DMS153 treated with DMSO at 0.1 percent for 48 hours (cell line): ENCODE measurements around the gene SUV39H2.
"Not testable (repeated sequence)": the region's sequence is repeated elsewhere in the genome, so short reads cannot be mapped to it uniquely, and the experiment has no call there.

ENCODE experiments used
- DNase-seq: peaks from one replicate; lab custom pipeline; 2025; ENCODE audit not compliant: unreplicated experiment; lab: John Stamatoyannopoulos, UW

SUV39H2 gene

DNA sequence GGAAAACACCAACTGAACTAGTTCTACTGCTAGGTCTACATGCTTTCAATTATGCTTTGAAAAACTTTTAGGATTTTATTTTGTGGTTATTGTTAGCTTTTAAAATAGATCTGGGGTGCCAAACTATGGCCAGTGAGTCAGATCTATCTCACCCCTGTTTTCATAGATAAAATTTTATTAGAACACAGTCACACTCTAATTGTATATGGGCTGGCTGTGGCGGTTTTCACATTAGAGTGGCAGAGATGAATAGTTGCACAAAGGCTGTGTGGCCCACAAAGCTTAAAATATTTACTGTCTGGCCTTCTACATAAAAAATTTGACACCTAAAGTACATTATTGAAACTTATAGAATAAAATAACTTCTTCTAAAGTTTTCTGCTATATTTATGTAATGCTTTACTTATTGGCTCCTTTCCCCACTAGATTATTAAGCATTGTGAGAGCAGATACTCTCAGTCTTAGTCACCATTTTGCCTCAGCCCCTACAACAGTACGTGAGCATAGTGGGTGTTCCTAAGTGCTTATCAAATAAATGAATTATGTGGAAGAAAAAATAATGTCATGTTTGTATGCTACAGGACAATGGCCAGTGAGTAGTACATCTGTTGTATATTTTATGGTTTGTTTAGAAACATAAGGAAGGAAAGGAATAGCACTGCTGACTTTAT lies 5.4 kb upstream of the SUV39H2 start:
- no peak for DNase-seq

- DNase-seq = no peak
These were observed 2.7 kb upstream of the SUV39H2 start for GRCh38 chr10:14875941-14876340.

- DNase-seq = no peak
These were observed 1.9 kb upstream of the SUV39H2 start for GRCh38 chr10:14876764-14877163.

DNA sequence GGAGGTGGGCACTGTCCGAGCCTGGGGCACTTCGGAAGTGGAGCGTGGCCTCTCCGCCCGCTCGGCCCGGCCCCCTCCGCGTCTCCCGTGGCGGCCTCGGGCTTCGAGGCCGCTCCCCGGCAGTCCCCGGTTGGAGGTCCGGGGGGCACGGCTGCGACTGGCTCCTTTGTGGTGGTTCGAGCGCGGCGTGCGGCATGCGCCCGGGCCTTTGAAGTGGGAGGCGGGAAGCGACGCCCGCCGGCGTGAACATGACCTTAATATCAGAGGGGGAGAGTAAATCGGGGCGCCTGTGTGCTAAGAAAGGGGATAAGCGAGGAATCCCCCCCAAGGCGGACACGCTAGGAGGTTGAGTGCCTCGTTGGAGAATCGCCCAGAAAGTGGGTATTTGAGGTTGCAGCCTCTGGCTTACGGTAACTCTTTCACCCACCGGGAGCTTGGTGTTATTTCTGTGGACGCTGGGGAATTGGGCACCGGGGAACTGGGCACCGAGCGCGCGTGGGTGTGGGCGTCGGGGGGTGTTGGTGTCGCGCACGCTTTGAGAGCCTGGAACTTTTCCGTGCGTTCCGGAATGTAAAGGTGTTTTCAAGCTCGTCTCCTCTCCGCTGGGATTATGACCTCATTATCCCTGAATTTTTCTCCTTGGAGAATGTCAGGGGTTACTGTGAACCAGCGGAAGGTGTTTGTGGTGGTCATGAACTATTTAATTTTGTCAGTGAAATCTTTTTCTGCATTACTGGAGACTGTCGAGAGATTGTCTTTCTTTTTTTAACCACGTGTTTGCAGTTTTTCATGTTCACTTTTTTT lies 660 bp downstream of the SUV39H2 start:
- DNase-seq = no peak

DNA sequence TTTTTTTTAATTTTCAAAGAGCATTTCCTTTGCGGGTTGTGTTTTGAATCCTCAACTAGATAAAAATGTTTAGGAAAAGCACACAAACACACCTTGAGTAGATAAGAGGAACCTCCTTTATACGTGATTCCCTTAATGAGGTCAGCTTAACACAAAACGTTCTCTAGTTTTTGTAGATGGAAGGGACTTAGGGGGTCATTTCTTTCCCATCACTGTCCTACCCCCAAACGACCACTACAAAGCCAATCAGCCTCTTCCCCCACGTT lies 1.2 kb downstream of the SUV39H2 start:
- no peak for DNase-seq

DNA sequence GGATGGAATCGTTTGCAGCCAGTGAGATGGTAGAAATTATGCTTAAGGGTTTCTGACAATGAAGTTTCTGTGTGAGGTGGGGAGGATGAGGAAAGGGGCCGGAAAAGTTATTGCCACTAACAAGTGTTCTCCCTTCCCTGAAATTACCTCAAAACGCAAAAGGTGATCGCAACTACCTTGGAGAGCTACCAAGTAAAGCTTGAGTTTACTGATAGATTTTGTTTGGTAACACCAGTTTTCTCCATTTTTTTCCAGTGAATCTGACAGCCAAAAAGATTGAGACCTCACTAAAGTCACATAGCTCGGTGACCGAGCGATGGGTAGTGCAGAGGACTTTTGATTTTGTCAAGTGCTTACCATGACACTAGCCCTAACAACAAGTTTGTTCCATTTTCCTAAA lies 1.6 kb downstream of the SUV39H2 start:
- DNase-seq = no peak

- no peak for DNase-seq
These were observed 5.4 kb downstream of the SUV39H2 start for GRCh38 chr10:14884082-14884481.

DNA sequence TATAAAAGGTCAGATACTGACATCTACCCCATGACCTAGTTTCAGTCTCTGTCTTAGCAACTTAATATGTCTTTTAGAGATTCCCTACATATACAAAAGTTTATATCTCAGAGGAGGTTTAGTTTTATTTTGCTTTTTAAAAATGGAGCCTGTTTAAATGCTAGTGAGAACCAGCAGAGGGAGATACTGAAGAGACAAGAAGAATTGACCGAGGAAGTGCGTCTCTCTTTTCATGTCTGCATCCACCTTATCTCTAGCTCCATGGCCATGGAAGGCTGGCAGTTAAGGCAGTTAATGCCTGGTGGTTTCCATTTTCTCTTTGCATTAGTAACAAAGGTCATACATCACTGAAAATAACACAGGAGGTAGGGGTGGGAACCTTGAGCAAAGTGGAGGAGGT lies 10.7 kb downstream of the SUV39H2 start:
- DNase-seq = no peak

- DNase-seq = no peak
These were observed 12.5 kb downstream of the SUV39H2 start for GRCh38 chr10:14891151-14891550.

- no peak for DNase-seq
These were observed 25.7 kb downstream of the SUV39H2 start for GRCh38 chr10:14904316-14904732.

DNA sequence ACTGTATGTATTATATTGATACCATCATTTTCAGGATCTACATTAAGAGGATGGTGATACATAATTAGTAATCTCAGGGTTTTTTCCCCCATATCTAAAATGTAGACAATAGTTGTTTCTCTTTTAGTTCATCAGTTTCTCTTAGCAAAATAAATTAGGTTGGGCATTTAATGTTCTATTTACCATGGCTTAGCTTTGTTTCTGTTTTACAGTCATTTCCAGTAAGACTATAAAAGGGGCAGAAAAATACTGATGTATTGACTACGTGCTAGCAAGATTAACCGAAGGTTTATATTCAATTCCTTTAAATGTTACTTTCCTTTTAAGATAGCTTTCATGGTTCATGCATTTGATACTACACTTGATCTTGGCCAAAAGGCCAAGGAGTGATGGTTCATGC lies 26.2 kb downstream of the SUV39H2 start:
- DNase-seq = no peak

DNA sequence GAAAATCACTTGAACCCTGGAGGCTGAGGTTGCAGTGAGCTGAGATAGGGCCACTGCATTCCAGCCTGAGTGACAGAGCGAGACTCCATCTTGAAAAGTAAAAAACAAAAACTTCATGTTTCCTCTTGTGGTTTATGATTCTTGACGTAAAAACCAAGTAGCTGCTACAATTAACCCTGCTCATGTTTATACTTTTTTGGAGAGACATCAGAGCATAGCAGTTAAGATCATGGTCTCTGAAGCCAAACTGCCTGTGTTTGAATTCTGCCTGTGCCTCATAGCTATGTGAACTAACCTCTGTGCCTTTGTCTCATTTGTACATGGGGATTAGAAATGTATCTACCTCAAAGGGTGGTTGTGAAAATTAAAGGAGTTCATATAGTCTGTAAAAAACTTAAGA lies 27.2 kb downstream of the SUV39H2 start:
- no peak for DNase-seq

DNA sequence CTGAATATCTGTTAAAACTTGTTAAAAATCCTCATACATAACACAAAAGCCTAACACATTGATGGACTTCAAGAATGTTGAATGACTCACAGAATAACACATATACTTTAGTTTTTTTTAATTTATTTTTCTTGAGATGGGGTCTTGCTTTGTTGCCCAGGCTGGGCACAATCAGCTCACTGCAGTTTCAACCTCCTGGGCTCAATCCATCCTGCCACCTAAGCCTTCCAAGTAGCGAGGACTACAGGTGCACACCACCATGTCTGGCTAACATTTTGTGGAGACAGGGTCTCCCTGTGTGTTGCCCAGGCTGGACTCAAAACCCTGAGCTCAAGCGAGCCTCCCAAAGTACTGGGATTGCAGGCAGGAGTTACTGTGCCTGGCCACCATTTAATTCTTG lies 28.1 kb downstream of the SUV39H2 start:
- no peak for DNase-seq

DNA sequence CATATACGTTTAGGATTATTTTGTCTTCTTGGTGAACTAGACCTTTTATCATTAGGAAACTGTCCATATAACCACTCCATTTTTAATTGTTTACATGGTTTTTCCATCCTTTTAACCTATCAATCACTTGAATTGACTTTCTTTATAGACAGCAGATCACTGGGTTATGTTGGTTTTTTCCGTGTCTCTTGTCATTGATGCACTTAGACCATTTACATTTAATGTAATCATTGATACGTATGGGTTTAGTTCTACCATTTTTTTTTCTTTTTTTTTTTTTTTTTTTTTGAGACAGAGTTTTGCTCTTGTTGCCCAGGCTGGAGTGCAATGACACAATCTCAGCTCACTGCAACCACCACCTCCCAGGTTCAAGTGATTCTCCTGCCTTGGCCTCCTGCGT lies 28.9 kb downstream of the SUV39H2 start:
- DNase-seq = not testable (repeated sequence)

- no peak for DNase-seq
These were observed 30.4 kb downstream of the SUV39H2 start for GRCh38 chr10:14909101-14909500.

DNA sequence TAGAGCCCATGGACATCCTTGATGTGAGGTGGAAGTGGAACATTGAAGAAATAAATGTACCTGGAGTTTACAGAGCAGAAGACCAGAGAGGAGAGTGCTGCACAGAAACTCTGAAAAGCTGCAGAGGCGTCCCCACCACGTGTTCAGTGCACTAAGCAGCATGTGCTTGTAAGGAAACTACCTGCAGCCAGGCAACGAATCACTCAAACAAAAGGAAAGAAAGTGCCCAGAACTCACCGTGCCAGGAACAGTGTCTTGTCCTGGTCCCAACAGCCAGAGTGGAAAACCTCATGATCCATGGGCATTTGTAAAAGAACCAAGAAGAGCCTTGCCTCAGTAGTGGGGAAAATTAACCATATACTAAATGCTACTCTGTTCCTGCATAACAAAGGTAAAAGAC lies 32.3 kb downstream of the SUV39H2 start:
- DNase-seq = no peak

GRCh38 chr10:14911801-14912200 lies 33.1 kb downstream of the SUV39H2 start:
- no peak for DNase-seq

DNA sequence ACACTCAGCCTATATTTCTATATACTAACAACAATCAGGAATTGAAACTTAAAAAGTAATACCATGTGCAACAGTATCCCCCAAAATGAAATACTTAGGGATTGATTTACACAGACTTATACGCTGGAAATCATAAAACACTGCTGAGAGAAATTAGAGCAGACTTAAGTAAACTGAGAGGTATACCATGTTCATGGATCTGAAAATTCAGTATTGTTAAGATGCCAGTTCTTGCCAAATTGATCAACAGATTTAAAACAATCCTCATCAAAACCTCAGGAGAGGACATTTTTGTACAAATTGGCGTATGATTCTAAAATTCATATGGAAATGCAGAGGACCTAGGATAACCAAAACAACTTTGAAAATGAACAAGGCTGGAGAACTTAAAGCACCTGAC lies 37.9 kb downstream of the SUV39H2 start:
- no peak for DNase-seq

DNA sequence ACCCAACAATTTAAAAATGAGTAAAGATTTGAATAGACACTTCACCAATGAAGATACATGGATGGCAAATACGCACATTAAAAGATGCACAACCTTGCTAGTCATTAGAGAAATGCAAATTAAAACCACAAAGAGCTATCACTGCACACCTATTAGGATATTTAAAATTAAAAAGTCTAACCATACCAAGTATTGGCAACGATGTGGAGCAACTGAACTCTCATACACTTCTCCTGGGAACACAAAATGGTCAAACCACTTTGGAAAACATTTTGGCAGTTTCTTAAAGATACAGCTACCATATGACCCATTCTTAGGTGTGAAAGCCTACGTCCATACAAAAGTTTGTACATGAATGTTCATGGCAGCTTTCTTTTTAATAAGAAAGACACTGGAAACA lies 39.2 kb downstream of the SUV39H2 start:
- no peak for DNase-seq

GRCh38 chr10:14918964-14919363 lies 40.3 kb downstream of the SUV39H2 start:
- no peak for DNase-seq

DNA sequence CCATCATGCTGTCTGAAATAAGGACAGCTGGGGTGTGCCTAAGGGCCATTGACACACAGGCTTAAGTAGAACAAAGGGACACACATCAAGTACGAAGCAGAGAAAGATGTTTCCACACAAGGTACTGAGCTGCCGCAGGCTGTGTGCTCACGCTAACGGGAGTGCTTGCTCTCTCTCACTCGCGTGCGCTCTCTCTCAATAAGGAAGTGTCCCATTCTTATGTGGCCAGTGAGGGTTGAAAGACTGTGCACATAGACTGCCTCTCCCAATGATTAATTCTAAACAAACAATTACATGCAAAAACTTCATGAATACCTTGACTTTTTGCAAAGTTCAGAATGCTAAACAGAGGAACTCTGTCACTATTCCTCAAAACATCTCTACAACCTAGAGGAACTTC lies 45.3 kb downstream of the SUV39H2 start:
- DNase-seq = no peak

DNA sequence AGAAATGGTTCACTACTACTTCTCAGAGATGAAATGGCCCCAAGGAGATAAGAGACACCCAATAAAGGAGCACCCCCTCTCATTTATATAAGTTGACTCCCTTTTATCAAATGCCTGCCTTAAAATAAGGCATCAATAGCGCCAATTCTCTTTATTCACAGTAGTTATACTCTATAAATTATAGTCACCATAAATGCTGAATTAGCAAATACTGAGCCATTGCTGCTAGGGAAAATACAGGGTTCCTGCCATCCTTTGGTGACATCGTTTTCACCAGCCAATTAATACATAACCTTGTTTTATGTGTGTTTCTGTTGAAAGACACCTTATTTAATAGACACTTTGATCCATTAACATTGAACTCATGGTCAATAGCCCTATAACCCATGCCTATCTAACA lies 46.6 kb downstream of the SUV39H2 start:
- no peak for DNase-seq

- DNase-seq = no peak
These were observed 47.4 kb downstream of the SUV39H2 start for GRCh38 chr10:14926061-14926470.
